Measurements from ENCODE around the gene PHACTR3.

PHACTR3 gene

GRCh38 chr20:59807909-59808728, 203.8 kb downstream of the PHACTR3 start:
- H3K4me1 ChIP-seq (ENCODE audit: control insufficient read depth in 1 of 2, insufficient read depth in 1 of 2, low read depth in 1 of 2, low read length in 1 of 2), result no peaks in the 10 kb centered on the region
- H3K9me3 ChIP-seq, result no peaks in the 10 kb centered on the region
- peaks cover 16% of the 10 kb centered on the region for H3K27me3 ChIP-seq
- no peak for TF ChIP-seq CTCF (IDR thresholded peaks at IDR 0.05)
- no peaks in the 10 kb centered on the region for H3K36me3 ChIP-seq
- H3K27ac ChIP-seq, result no peak overlapping the region
- no peak overlapping the region for H3K4me3 ChIP-seq (ENCODE audit: low read depth in 1 of 2, low read length in 1 of 2)

GRCh38 chr20:59808729-59809381, 204.5 kb downstream of the PHACTR3 start:
- Histone ChIP-seq H3K4me1 (ENCODE audit: control insufficient read depth in 1 of 2, insufficient read depth in 1 of 2, low read depth in 1 of 2, low read length in 1 of 2) (no peaks in the 10 kb centered on the region), H3K27me3 (peaks cover 13% of the 10 kb centered on the region), H3K9me3 (no peaks in the 10 kb centered on the region), H3K4me3 (ENCODE audit: low read depth in 1 of 2, low read length in 1 of 2) (no peak overlapping the region), H3K27ac (no peak overlapping the region), H3K36me3 (no peaks in the 10 kb centered on the region)
- TF ChIP-seq CTCF (IDR thresholded peaks at IDR 0.05), result no peak

- TF ChIP-seq CTCF (IDR thresholded peaks at IDR 0.05), result no peak
- peaks cover 5% of the 10 kb centered on the region for H3K27me3 ChIP-seq
- H3K4me3 ChIP-seq (ENCODE audit: low read depth in 1 of 2, low read length in 1 of 2), result no peak overlapping the region
- H3K9me3 ChIP-seq, result no peaks in the 10 kb centered on the region
- no peaks in the 10 kb centered on the region for H3K4me1 ChIP-seq (ENCODE audit: control insufficient read depth in 1 of 2, insufficient read depth in 1 of 2, low read depth in 1 of 2, low read length in 1 of 2)
- H3K27ac ChIP-seq, result no peak overlapping the region
- no peaks in the 10 kb centered on the region for H3K36me3 ChIP-seq
Observed at GRCh38 chr20:59809630-59810448, 205.5 kb downstream of the PHACTR3 start.

- H3K4me1 ChIP-seq (ENCODE audit: control insufficient read depth in 1 of 2, insufficient read depth in 1 of 2, low read depth in 1 of 2, low read length in 1 of 2), result no peaks in the 10 kb centered on the region
- H3K4me3 ChIP-seq (ENCODE audit: low read depth in 1 of 2, low read length in 1 of 2), result no peak overlapping the region
- no peak overlapping the region for H3K27ac ChIP-seq
- H3K9me3 ChIP-seq, result no peaks in the 10 kb centered on the region
- no peaks in the 10 kb centered on the region for H3K27me3 ChIP-seq
- no peaks in the 10 kb centered on the region for H3K36me3 ChIP-seq
- no peak for TF ChIP-seq CTCF (IDR thresholded peaks at IDR 0.05)
Observed at GRCh38 chr20:59810449-59811187, 206.3 kb downstream of the PHACTR3 start.

- no peaks in the 10 kb centered on the region for H3K36me3 ChIP-seq
Observed at GRCh38 chr20:59811681-59812171, 207.4 kb downstream of the PHACTR3 start.

More at GRCh38 chr20:59811681-59812171, 207.4 kb downstream of the PHACTR3 start:
- H3K4me1 ChIP-seq (ENCODE audit: control insufficient read depth in 1 of 2, insufficient read depth in 1 of 2, low read depth in 1 of 2, low read length in 1 of 2), result no peaks in the 10 kb centered on the region
- H3K27ac ChIP-seq, result no peak overlapping the region
- no peak overlapping the region for H3K4me3 ChIP-seq (ENCODE audit: low read depth in 1 of 2, low read length in 1 of 2)
- no peaks in the 10 kb centered on the region for H3K9me3 ChIP-seq
- no peak for TF ChIP-seq CTCF (IDR thresholded peaks at IDR 0.05)
- no peaks in the 10 kb centered on the region for H3K27me3 ChIP-seq
